VCaP (cell line): ENCODE measurements around the gene MICAL3.
A peak's percentile ranks its signal among the peaks of the same experiment; 100 is the strongest.

Source experiments
- H3K27ac ChIP-seq: fragments of 450-650 bp; 2 replicates; pipeline ENCODE4 v1.5.1; 2017
- TF ChIP-seq, protein P1 (sequence below): fragments of 450-650 bp; conservative IDR thresholded peaks from 2 replicates; pipeline ENCODE4 v1.5.1; 2017; ENCODE audit warnings: mild to moderate bottlenecking, moderate library complexity

The MICAL3 gene

DNA sequence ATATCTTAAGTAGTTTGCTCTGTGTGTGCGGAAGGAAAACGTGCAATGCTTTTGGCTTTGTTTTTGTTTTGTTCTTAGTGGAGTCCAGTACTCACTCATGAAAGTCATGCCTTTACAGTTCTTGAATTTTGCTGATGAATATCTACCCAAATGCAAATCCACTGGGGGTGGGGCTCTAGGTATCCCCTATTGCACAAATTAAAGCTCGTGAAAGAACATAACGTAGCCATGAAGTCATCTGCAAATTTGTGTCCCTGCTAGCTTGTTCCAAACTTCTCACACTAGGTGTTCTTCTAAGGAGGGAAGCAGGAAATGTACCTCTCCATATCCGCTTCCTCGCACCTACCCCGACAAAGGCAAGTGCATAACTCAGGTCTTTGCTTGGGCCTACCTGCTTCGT lies 118.9 kb downstream of the MICAL3 start:
- TF ChIP-seq, protein P1, sequence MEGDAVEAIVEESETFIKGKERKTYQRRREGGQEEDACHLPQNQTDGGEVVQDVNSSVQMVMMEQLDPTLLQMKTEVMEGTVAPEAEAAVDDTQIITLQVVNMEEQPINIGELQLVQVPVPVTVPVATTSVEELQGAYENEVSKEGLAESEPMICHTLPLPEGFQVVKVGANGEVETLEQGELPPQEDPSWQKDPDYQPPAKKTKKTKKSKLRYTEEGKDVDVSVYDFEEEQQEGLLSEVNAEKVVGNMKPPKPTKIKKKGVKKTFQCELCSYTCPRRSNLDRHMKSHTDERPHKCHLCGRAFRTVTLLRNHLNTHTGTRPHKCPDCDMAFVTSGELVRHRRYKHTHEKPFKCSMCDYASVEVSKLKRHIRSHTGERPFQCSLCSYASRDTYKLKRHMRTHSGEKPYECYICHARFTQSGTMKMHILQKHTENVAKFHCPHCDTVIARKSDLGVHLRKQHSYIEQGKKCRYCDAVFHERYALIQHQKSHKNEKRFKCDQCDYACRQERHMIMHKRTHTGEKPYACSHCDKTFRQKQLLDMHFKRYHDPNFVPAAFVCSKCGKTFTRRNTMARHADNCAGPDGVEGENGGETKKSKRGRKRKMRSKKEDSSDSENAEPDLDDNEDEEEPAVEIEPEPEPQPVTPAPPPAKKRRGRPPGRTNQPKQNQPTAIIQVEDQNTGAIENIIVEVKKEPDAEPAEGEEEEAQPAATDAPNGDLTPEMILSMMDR: no peak
- H3K27ac ChIP-seq: no peak overlapping the region

DNA sequence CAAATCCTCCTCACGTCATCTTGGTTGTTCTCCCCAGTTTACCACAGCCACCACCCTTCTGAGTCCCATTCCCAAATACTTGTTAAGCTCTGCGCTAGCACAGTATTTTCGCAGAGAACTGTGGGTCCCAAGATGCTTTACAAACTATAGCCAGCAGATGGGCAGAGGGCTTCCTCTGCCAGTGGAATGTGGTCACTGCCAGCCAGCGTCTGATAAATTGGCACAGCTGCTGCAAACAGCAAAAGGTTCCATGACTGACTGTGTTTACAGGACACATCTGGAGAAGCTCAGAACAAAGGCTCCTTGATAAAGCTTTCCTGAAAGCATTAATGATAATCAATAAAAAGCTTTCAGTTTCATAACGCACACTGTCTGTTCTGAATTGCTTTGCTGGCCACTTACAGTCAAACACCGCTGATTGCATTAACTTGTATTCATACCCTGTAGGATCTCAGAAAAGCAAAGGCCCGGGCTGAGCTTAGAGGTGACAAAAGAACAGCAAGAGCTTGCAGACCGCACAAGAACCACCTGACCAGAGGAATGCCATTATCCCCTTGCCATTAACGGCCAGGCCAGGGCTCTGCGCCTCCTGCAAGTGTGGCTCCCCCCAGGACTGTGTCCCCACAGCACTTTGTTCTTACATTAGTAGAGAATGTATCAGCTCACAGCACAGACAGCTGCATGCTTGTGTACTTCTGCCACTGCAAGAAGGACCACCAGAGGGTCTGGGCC lies 120.6 kb downstream of the MICAL3 start:
- TF ChIP-seq, protein P1: no peak
- H3K27ac ChIP-seq: no peak overlapping the region

DNA sequence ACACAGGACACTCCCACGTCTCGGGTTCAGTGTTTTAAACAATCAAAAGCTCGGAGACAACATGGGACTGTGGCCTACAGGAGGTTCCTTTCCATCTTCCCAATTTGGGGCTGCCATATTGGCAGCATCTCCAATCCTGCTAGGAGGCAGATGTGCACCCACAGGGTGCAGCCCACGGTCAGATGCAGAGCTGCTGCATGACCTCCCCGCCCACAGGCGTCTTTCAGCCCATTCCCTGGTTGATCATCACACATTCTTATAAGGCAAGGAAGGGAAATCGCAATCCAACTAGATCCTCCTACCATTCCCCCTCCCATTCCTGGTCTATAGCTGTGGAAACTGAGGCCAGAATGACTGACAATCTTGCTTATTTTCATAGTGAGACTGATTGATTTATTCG lies 121.4 kb downstream of the MICAL3 start:
- TF ChIP-seq, protein P1: no peak

DNA sequence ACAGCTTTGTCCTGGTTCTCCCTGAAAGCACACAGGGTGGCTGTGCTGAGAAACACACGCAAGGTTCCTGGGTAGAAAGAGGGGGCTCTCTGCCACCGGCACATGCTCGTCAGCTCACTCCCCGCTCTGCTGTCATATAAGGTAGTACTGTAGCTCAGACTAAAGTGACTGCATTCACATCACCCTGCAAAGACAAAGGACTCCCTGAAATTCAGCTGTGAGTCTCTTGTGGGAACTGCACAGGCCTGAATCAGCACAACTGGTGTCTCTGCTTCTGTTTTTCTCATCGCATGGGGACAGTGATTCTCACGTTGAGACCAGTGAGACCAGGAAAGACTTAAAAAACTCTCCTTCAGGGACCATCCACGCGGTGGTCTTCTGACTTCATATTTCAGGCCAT lies 126.0 kb downstream of the MICAL3 start:
- TF ChIP-seq, protein P1: no peak
- no peak overlapping the region for H3K27ac ChIP-seq

More for the DNA sequence above, 121.4 kb downstream of the MICAL3 start:
- no peak overlapping the region for H3K27ac ChIP-seq

DNA sequence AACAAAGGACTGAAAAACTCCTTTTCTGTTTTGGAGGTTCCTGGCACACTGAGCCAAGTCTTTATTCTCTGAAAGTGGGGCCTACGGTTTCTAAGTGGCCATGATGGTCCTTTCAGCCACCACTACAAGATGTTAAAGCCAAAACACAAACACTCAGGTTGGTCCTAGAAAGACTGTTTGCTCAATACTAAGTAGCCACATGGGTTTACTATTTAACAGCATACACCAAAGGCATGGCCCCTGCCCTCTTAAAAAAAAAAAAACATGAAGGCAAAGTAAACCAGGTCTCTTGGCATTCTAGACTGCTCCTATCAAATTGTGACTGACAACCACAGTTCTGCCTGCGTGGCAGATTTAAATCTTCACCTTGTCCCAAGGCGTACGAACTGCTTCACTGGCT lies 126.5 kb downstream of the MICAL3 start:
- TF ChIP-seq, protein P1: no peak
- H3K27ac ChIP-seq: no peak overlapping the region

DNA sequence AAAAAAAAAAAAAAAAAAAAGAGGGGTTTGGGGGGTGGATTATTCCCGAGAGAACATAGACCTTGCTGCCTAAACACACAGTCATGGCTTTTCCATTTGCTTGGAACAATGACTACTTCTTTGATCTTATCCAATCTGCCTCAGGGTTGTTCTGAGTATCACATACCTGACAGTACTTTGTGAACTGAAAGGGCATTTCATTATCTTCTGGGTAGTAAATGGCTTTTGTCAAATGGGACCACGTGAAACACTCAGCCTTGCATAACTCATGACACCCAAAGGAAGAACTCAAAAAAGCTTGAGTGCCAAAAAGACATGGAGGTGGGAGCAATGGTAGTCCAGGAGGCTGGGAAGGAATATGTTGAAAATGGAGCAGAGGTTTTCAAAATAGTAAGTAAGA lies 126.9 kb downstream of the MICAL3 start:
- TF ChIP-seq, protein P1: no peak
- no peak overlapping the region for H3K27ac ChIP-seq

DNA sequence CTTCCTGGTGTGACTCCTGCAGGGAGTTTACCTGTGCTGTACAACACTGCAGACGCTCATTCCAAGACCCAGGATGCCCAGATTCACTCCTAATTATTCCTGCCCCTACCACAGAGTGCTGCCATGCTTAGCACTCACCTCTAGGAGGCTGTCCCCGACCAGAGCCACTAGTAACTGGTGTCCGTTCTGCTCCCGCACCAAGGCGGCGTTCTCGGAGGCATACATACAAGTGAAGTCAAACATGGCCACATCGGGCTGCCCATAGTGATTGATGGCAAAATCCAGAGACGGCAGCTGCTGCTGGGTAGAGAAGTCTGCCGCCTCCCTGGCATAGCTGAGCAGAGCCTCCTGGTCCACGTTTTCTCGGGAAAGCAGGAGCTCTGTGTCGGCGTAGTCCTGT lies 127.8 kb downstream of the MICAL3 start:
- TF ChIP-seq, protein P1: peak; percentile 66

More for the DNA sequence above, 127.8 kb downstream of the MICAL3 start:
- peak overlapping the region; percentile 13; the same call in 1 of the 2 replicates for H3K27ac ChIP-seq
